NT2/D1 (cell line): ENCODE measurements around the gene ELP2.

Experiments
- DNase-seq: peaks from one replicate; pipeline ENCODE4 v3.0.0-alpha.2; 2011; ENCODE audit warnings: low read depth, low spot score
- H3K27me3 ChIP-seq: 2 replicates; pipeline ENCODE4 v1.6.0; 2011; ENCODE audit warnings: mild to moderate bottlenecking; ENCODE audit not compliant: insufficient read length, insufficient read depth
- H3K36me3 ChIP-seq: 2 replicates; pipeline ENCODE4 v1.6.1; 2011; ENCODE audit warnings: mild to moderate bottlenecking, low read length, mixed read lengths; ENCODE audit not compliant: insufficient read depth, insufficient read length
- H3K4me1 ChIP-seq: 2 replicates; pipeline ENCODE4 v1.5.1; 2011; ENCODE audit not compliant: insufficient read depth, insufficient read length
- H3K4me3 ChIP-seq: 2 replicates; pipeline ENCODE4 v1.5.1; 2011; ENCODE audit warnings: low read depth; ENCODE audit not compliant: insufficient read length
- H3K9ac ChIP-seq: 2 replicates; pipeline ENCODE4 v1.6.0; 2011; ENCODE audit warnings: low read depth; ENCODE audit not compliant: insufficient read length
- H3K9me3 ChIP-seq: 2 replicates; pipeline ENCODE4 v1.5.1; 2011; ENCODE audit warnings: mild to moderate bottlenecking, low read length; ENCODE audit not compliant: insufficient read depth
- SUZ12 ChIP-seq: IDR thresholded peaks from 2 replicates; pipeline ENCODE4 v1.6.1; 2011; ENCODE audit not compliant: insufficient read length, insufficient read depth; ENCODE audit errors: extremely low read depth
- YY1 ChIP-seq: IDR thresholded peaks from 2 replicates; pipeline ENCODE4 v1.6.1; 2011; ENCODE audit not compliant: insufficient read length, insufficient read depth
- ZNF274 ChIP-seq: IDR thresholded peaks from 2 replicates; pipeline ENCODE4 v1.6.1; 2011; ENCODE audit warnings: mild to moderate bottlenecking, low read depth, low read length

Gene ELP2

GRCh38 chr18:36131692-36132483, 2.2 kb downstream of the ELP2 start:
- TF ChIP-seq SUZ12 (no peak), YY1 (no peak), ZNF274 (no peak)
- Histone ChIP-seq H3K9me3 (no peaks in the 10 kb centered on the region), H3K4me1 (peaks cover 2% of the 10 kb centered on the region), H3K36me3 (peaks cover 28% of the 10 kb centered on the region), H3K4me3 (no peak overlapping the region), H3K9ac (no peak overlapping the region), H3K27me3 (peaks cover 4% of the 10 kb centered on the region)
- no peak for DNase-seq

- Histone ChIP-seq H3K36me3 (peaks cover 33% of the 10 kb centered on the region), H3K27me3 (peaks cover 4% of the 10 kb centered on the region), H3K9me3 (no peaks in the 10 kb centered on the region), H3K4me3 (no peak overlapping the region), H3K4me1 (peaks cover 2% of the 10 kb centered on the region), H3K9ac (no peak overlapping the region)
- no peak for TF ChIP-seq SUZ12
- TF ChIP-seq ZNF274 = no peak
- TF ChIP-seq YY1 = no peak
- DNase-seq = no peak
Measured at GRCh38 chr18:36132756-36133155, 3.1 kb downstream of the ELP2 start.

GRCh38 chr18:36135264-36135663, 5.6 kb downstream of the ELP2 start:
- H3K9me3 ChIP-seq = no peaks in the 10 kb centered on the region
- peaks cover 56% of the 10 kb centered on the region for H3K36me3 ChIP-seq
- H3K4me1 ChIP-seq = peaks cover 2% of the 10 kb centered on the region
- TF ChIP-seq SUZ12 = no peak
- no peak for DNase-seq
- no peaks in the 10 kb centered on the region for H3K27me3 ChIP-seq
- no peak overlapping the region for H3K9ac ChIP-seq
- H3K4me3 ChIP-seq = no peak overlapping the region

- Histone ChIP-seq H3K27me3 (no peaks in the 10 kb centered on the region), H3K9me3 (no peaks in the 10 kb centered on the region), H3K4me3 (no peak overlapping the region), H3K36me3 (peaks cover 77% of the 10 kb centered on the region), H3K4me1 (no peaks in the 10 kb centered on the region), H3K9ac (no peak overlapping the region)
- no peak for DNase-seq
- TF ChIP-seq SUZ12 = no peak
- no peak for TF ChIP-seq ZNF274
- TF ChIP-seq YY1 = no peak
Measured at GRCh38 chr18:36139245-36139644, 9.5 kb downstream of the ELP2 start.

GRCh38 chr18:36141576-36141975, 11.9 kb downstream of the ELP2 start:
- Histone ChIP-seq H3K4me3 (no peak overlapping the region), H3K9me3 (no peaks in the 10 kb centered on the region), H3K27me3 (no peaks in the 10 kb centered on the region), H3K9ac (no peak overlapping the region), H3K4me1 (no peaks in the 10 kb centered on the region), H3K36me3 (peaks cover 84% of the 10 kb centered on the region)
- no peak for TF ChIP-seq SUZ12
- no peak for TF ChIP-seq ZNF274
- no peak for TF ChIP-seq YY1
- DNase-seq = no peak

GRCh38 chr18:36142751-36143150, 13.1 kb downstream of the ELP2 start:
- H3K9me3 ChIP-seq = no peaks in the 10 kb centered on the region
- H3K27me3 ChIP-seq = no peaks in the 10 kb centered on the region
- TF ChIP-seq SUZ12 (no peak), ZNF274 (no peak), YY1 (no peak)
- H3K36me3 ChIP-seq = peaks cover 87% of the 10 kb centered on the region
- DNase-seq = no peak
- no peak overlapping the region for H3K9ac ChIP-seq
- H3K4me3 ChIP-seq = no peak overlapping the region
- H3K4me1 ChIP-seq = no peaks in the 10 kb centered on the region

GRCh38 chr18:36143391-36143790, 13.7 kb downstream of the ELP2 start:
- H3K27me3 ChIP-seq = no peaks in the 10 kb centered on the region
- H3K9ac ChIP-seq = no peak overlapping the region
- H3K4me1 ChIP-seq = no peaks in the 10 kb centered on the region
- TF ChIP-seq YY1 = no peak
- no peak for TF ChIP-seq ZNF274
- no peak for TF ChIP-seq SUZ12
- no peaks in the 10 kb centered on the region for H3K9me3 ChIP-seq
- no peak for DNase-seq
- H3K4me3 ChIP-seq = no peak overlapping the region
- H3K36me3 ChIP-seq = peaks cover 86% of the 10 kb centered on the region

GRCh38 chr18:36149514-36150289, 20.0 kb downstream of the ELP2 start:
- Histone ChIP-seq H3K4me1 (no peaks in the 10 kb centered on the region), H3K9ac (no peak overlapping the region), H3K27me3 (no peaks in the 10 kb centered on the region), H3K36me3 (peaks cover 76% of the 10 kb centered on the region), H3K9me3 (no peaks in the 10 kb centered on the region), H3K4me3 (no peak overlapping the region)
- no peak for TF ChIP-seq YY1
- no peak for TF ChIP-seq ZNF274
- no peak for TF ChIP-seq SUZ12
- no peak for DNase-seq
